ENCODE results near the gene RNF208.

RNF208 gene

DNA sequence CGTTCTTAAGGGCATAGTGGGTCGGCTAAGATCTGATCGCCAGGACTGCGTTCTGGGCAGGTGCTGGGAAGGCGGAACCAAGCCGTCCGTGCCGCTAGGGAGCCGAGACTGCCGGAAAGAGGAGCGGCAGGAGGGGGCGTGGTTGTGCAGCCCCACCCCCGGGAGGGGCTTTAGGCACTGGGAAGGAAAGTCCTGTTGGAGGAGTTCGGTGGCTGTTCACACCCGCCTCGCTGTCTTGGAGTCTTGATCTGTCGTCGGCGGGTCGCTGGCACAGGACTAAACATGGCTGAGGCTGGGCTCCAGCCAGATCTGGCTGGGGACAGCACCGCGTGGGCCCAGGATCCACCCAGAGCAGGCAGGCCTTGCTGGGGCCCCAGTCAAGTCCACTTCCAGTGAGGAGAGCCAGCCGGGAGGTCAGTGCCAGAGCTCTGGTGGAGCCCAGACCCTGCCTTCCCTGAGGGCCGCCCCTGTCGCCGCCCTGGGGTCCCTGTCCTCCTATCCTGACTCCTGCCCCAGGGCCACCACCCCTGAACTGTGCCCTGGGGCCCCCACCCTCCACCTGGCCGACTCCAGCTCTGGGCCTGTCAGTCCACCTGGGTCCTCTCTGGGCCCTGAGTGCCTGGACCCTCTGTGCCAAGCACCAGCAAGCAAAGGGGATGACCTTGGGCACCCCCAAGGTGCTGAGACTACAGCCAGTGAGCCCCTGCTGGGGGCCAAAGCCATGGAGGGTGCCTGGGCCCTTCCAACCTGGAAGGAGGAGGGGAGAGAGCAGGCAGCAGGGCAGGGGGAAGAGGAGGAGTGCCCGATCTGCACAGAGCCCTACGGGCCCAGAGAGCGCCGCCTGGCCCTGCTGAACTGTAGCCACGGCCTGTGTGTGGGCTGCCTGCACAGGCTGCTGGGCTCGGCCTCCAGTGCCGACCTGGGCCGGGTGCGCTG is 4.5 kb downstream of the RNF208 start:
- peak overlapping the region; percentile 79 for H3K9ac ChIP-seq (ENCODE audit: low read length)
- no peaks in the 10 kb centered on the region for H3K27me3 ChIP-seq (ENCODE audit: control insufficient read depth, insufficient read depth, low read length)
- peak overlapping the region; percentile 66 for H3K4me3 ChIP-seq (ENCODE audit: low read length)

DNA sequence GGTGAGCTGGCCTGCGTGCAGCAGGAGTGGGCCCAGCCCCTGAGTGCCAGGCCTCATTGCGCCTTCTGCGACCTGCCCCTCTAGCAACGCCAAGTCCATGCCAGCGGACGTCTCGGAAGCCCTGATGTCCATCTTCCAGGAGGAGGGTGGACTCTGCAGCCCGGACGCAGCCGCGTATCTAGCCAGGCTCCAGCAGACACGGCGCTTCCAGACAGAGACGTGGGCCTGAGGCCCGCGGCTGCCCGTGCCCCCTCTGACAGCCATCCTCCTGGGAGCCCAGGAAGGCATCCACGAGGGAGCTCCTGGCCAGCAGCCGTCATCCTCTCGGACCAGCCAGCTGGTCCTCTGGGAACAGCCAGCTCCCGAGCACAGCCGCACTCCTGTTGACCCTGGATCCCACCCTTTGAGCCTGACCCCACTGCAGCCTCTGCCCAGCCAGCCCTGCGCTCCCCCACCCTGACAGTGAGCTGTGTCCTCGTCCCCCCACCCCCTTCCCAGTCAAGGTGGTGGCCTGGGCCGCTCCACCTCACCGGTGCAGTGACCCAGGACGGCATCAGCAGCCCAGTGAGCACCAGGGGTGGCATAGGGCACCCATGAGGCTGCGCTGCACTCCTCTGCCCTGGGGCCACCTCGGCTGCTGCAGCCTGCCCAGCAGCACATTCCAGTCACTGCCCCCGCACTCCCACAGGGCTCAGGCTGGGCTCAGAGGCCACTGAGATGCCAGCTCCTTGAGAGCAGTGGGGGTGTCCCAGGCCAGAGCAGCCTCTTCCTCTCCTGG is 5.7 kb downstream of the RNF208 start:
- H3K4me1 ChIP-seq (ENCODE audit: control insufficient read depth, insufficient read depth, low read length), result peaks cover 30% of the 10 kb centered on the region
- no peak overlapping the region for H3K4me3 ChIP-seq (ENCODE audit: low read length)
- no peaks in the 10 kb centered on the region for H3K9me3 ChIP-seq (ENCODE audit: control insufficient read depth, low read length)
- H3K36me3 ChIP-seq (ENCODE audit: control insufficient read depth, insufficient read depth, low read length), result no peaks in the 10 kb centered on the region
- H3K27me3 ChIP-seq (ENCODE audit: control insufficient read depth, insufficient read depth, low read length), result no peaks in the 10 kb centered on the region
- peak overlapping the region; percentile 53 for H3K9ac ChIP-seq (ENCODE audit: low read length)

More for the DNA sequence above, 4.5 kb downstream of the RNF208 start:
- H3K36me3 ChIP-seq (ENCODE audit: control insufficient read depth, insufficient read depth, low read length), result no peaks in the 10 kb centered on the region
- peaks cover 30% of the 10 kb centered on the region for H3K4me1 ChIP-seq (ENCODE audit: control insufficient read depth, insufficient read depth, low read length)
- no peaks in the 10 kb centered on the region for H3K9me3 ChIP-seq (ENCODE audit: control insufficient read depth, low read length)

DNA sequence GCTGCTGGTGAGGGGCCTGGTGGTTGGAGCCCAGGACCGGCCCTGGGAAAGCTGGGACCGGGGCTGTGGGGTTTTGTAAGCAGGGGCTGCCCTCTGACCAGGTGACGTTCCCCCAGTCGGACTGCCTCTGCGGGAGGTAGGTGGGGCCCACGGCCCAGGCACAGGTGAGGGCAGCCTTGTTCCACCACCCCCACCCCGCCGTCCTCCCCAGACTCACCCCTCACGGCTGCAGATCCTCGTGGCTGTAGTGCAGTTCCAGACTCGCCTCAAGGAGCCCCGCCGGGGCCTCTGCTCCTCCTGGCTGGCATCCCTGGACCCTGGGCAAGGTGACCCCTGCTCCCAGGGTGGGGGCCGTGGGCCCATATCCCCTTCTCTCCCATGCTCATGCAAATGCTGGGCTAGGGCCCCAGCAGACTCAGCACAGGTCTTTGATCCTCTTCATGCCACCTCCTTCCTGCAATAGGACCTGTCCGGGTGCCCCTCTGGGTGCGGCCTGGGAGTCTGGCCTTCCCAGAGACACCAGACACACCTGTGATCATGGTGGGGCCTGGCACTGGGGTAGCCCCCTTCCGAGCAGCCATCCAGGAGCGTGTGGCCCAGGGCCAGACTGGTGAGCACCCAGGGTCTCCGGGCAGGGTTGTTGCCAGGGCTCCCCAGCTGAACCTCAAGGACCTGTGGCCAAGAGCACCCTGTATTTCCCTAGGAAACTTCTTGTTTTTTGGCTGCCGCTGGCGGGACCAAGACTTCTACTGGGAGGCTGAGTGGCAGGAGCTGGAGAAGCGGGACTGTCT is 6.6 kb downstream of the RNF208 start:
- no peak overlapping the region for H3K9ac ChIP-seq (ENCODE audit: low read length)
- H3K4me3 ChIP-seq (ENCODE audit: low read length), result no peak overlapping the region
- H3K36me3 ChIP-seq (ENCODE audit: control insufficient read depth, insufficient read depth, low read length), result no peaks in the 10 kb centered on the region
- H3K27me3 ChIP-seq (ENCODE audit: control insufficient read depth, insufficient read depth, low read length), result no peaks in the 10 kb centered on the region
- H3K4me1 ChIP-seq (ENCODE audit: control insufficient read depth, insufficient read depth, low read length), result peaks cover 27% of the 10 kb centered on the region
- H3K9me3 ChIP-seq (ENCODE audit: control insufficient read depth, low read length), result no peaks in the 10 kb centered on the region

DNA sequence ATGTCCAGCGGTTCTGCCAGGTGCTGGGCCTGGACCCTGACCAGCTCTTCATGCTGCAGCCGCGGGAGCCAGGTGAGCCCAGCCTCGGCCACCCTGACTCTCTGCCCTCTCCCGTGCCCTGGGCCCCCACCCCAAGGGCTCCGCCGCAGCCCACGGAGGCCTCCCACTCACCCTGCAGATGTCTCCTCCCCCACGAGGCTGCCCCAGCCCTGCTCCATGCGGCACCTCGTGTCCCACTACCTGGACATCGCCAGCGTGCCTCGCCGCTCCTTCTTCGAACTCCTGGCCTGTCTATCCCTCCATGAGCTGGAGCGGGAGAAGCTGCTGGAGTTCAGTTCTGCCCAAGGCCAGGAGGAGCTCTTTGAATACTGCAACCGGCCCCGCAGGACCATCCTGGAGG is 7.4 kb downstream of the RNF208 start:
- H3K9ac ChIP-seq (ENCODE audit: low read length), result no peak overlapping the region
- H3K4me3 ChIP-seq (ENCODE audit: low read length), result no peak overlapping the region
- H3K9me3 ChIP-seq (ENCODE audit: control insufficient read depth, low read length), result no peaks in the 10 kb centered on the region
- H3K36me3 ChIP-seq (ENCODE audit: control insufficient read depth, insufficient read depth, low read length), result no peaks in the 10 kb centered on the region
- no peaks in the 10 kb centered on the region for H3K27me3 ChIP-seq (ENCODE audit: control insufficient read depth, insufficient read depth, low read length)
- peaks cover 19% of the 10 kb centered on the region for H3K4me1 ChIP-seq (ENCODE audit: control insufficient read depth, insufficient read depth, low read length)

DNA sequence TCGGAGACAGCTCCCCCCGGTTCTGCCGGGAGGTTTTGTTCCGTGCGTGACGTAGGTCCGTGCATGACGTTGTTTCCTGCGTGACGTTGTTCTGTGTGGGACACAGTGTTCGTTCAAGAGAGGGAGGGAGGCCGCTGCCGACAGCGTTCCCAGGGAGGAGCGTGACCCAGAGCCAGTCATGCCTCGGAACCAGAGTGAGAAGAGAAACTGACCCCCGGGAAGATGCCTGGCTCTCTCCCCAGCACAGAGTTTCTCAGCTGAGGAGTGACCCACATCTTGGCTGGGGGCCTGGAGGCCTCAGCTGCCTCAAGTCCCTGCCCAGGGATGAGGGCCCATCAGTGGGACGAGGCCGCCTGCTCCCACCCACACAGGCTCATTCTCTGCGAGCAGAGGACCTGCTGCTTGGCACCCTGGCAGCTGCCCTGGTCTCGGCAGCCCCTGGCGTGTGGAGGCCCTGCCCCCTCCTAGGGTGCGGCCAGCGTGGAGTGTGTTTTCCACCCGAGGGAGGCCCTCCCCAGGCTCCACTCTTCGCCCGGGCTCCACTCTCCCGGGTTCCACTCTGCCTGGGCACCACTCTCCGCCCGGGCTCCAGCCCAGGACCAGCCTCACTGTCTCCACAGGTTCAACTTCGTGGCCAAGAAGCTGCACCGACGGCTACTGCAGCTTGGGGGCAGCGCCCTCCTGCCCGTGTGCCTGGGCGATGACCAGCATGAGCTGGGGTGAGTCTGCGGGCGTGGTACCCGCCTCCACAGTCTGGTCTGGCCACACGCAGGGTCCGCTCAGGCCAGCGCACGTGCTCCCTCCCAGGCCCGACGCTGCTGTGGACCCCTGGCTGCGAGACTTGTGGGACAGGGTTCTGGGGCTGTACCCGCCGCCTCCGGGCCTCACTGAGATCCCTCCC is 8.6 kb downstream of the RNF208 start:
- no peak overlapping the region for H3K4me3 ChIP-seq (ENCODE audit: low read length)
- H3K36me3 ChIP-seq (ENCODE audit: control insufficient read depth, insufficient read depth, low read length), result no peaks in the 10 kb centered on the region
- no peak overlapping the region for H3K9ac ChIP-seq (ENCODE audit: low read length)
- H3K9me3 ChIP-seq (ENCODE audit: control insufficient read depth, low read length), result no peaks in the 10 kb centered on the region
- H3K27me3 ChIP-seq (ENCODE audit: control insufficient read depth, insufficient read depth, low read length), result no peaks in the 10 kb centered on the region
- peaks cover 9% of the 10 kb centered on the region for H3K4me1 ChIP-seq (ENCODE audit: control insufficient read depth, insufficient read depth, low read length)

DNA sequence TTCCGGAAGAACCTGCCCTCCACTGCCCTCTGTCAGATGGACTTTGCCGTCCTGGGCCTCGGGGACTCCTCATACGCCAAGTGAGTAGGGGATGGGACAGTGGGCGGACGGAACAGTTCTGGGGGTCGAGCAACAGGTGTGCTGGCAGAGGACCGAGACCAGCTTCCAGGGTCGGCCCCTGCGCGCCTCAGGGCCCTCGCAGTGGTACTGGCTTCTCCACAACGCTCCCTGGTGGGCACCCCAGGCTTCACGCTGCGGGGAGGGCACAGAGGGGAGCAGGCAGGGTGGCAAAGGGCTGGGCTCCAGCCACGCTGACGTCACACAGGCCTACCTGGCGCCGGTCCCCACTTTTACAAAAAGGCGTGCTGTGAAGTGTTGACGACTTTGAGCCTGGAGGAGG is 9.5 kb downstream of the RNF208 start:
- Histone ChIP-seq H3K4me1 (ENCODE audit: control insufficient read depth, insufficient read depth, low read length) (peaks cover 7% of the 10 kb centered on the region), H3K36me3 (ENCODE audit: control insufficient read depth, insufficient read depth, low read length) (no peaks in the 10 kb centered on the region)

DNA sequence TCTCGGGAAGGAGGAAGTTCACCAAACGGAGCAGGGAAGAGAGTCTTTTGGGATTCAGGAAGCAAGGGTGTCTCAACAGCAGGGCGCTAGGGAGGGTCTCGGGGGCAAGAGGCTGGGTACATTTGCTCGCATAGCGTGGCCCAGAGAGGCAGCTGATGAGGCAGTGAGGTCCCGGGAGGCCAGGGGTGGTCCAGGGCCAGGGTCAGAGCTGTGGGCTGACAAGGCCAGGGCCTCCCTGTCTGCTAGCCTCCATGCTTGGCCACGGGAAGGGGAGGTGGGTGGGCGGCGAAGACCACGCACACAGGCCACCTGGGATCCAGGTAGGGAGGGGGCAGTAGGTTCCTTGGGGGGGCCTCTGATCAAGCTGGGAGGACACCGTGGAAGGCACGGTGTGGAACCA is 10.5 kb downstream of the RNF208 start:
- Histone ChIP-seq H3K4me1 (ENCODE audit: control insufficient read depth, insufficient read depth, low read length) (peaks cover 5% of the 10 kb centered on the region), H3K4me3 (ENCODE audit: low read length) (no peak overlapping the region), H3K9me3 (ENCODE audit: control insufficient read depth, low read length) (no peaks in the 10 kb centered on the region)

More for the DNA sequence above, 9.5 kb downstream of the RNF208 start:
- no peak overlapping the region for H3K9ac ChIP-seq (ENCODE audit: low read length)
- no peak overlapping the region for H3K4me3 ChIP-seq (ENCODE audit: low read length)
- H3K9me3 ChIP-seq (ENCODE audit: control insufficient read depth, low read length), result no peaks in the 10 kb centered on the region
- no peaks in the 10 kb centered on the region for H3K27me3 ChIP-seq (ENCODE audit: control insufficient read depth, insufficient read depth, low read length)

DNA sequence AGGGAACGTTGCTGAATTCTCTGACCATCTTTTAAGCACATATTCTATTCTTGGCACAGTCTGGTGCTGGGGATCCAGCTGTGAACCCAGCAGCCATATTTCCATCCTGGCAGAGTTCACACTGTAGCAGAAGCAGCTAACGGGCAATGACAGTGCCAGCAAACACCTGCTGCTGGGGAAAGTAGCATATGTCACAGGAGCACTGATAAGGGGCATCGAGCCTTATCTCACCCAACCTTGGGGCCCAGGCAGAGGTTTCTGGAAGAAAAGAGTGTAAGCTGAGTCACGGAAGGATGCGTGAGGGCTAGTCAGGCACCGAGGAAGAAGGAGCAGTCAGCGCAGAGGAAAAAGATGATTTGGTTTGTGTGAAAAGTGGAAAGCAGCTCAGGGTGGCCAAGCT is 15.4 kb downstream of the RNF208 start:
- Histone ChIP-seq H3K27me3 (ENCODE audit: control insufficient read depth, insufficient read depth, low read length) (no peaks in the 10 kb centered on the region), H3K9me3 (ENCODE audit: control insufficient read depth, low read length) (no peaks in the 10 kb centered on the region), H3K9ac (ENCODE audit: low read length) (peak overlapping the region; percentile 86), H3K4me1 (ENCODE audit: control insufficient read depth, insufficient read depth, low read length) (peaks cover 20% of the 10 kb centered on the region), H3K36me3 (ENCODE audit: control insufficient read depth, insufficient read depth, low read length) (no peaks in the 10 kb centered on the region), H3K4me3 (ENCODE audit: low read length) (no peak overlapping the region)

More for the DNA sequence above, 10.5 kb downstream of the RNF208 start:
- Histone ChIP-seq H3K36me3 (ENCODE audit: control insufficient read depth, insufficient read depth, low read length) (no peaks in the 10 kb centered on the region), H3K9ac (ENCODE audit: low read length) (no peak overlapping the region), H3K27me3 (ENCODE audit: control insufficient read depth, insufficient read depth, low read length) (no peaks in the 10 kb centered on the region)

DNA sequence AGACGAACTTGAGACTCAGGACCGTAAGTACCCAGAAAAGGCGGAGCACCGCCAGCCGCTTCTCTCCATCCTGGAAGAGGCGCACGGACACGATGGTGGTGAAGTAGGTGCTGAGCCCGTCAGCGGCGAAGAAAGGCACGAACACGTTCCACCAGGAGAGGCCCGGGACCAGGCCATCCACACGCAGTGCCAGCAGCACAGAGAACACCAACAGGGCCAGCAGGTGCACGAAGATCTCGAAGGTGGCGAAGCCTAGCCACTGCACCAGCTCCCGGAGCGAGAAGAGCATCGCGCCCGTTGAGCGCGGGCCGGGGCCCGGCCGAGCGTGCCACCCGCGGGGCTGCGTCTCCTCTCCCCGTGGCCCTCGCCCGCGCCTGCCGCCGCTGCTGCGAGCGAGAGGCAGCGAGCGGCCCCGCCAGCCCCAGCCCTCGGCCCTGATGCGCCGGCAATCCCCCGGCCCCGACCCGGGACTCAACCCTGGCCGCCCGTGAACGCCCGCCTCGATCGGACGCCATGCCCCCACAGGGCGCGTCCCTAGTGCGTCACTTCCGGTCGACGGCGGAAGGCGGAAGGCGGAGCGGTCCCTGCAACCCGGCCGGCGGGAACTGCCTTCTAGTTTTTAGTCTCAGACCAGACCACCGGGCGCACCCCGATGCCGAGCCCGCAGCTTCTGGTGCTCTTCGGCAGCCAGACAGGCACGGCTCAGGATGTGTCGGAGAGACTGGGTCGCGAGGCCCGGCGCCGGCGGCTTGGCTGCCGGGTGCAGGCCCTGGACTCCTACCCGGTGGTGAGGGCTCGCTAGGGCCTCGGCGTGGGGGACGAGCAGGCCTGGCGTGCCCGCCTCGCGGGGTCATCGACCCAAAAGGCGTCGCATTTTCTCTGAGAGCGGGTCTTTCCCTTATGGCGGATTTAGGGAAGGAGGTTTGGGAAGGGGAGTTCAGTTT is 16.6 kb downstream of the RNF208 start, which contains the start of the genes NDOR1 and TMEM203:
Gene NDOR1 (plus strand): TSS at position 575 of the 944 bp plus-strand sequence. CDS start 78 bp downstream, at position 653.
Gene TMEM203 (minus strand): TSS at position 523 of the 944 bp plus-strand sequence. CDS start 234 bp downstream, at position 289.
- H3K9ac ChIP-seq (ENCODE audit: low read length), result peak within 1 kb of the TSS; percentile 86
- peak within 1 kb of the TSS; percentile 86 for H3K4me3 ChIP-seq (ENCODE audit: low read length)
- H3K4me1 ChIP-seq (ENCODE audit: control insufficient read depth, insufficient read depth, low read length), result peaks cover 26% of the 10 kb centered on the region
- H3K9me3 ChIP-seq (ENCODE audit: control insufficient read depth, low read length), result no peaks in the 10 kb centered on the region
- H3K36me3 ChIP-seq (ENCODE audit: control insufficient read depth, insufficient read depth, low read length), result no peaks in the 10 kb centered on the region
- no peaks in the 10 kb centered on the region for H3K27me3 ChIP-seq (ENCODE audit: control insufficient read depth, insufficient read depth, low read length)

DNA sequence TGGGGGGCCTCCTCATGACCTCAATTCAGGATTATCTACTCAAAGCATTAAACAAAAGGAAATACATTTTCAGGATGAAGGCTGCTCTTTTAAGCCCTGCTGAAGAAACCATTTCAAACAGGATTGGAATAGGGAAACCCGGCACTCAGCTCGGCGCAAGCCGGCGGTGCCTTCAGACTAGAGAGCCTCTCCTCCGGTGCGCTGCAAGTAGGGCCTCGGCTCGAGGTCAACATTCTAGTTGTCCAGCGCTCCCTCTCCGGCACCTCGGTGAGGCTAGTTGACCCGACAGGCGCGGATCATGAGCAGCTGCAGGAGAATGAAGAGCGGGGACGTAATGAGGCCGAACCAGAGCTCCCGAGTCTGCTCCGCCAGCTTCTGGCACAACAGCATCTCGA is 17.3 kb downstream of the RNF208 start:
- H3K4me1 ChIP-seq (ENCODE audit: control insufficient read depth, insufficient read depth, low read length), result peaks cover 26% of the 10 kb centered on the region
- H3K27me3 ChIP-seq (ENCODE audit: control insufficient read depth, insufficient read depth, low read length), result no peaks in the 10 kb centered on the region
- peak overlapping the region; percentile 86 for H3K9ac ChIP-seq (ENCODE audit: low read length)
- no peaks in the 10 kb centered on the region for H3K36me3 ChIP-seq (ENCODE audit: control insufficient read depth, insufficient read depth, low read length)
- peak overlapping the region; percentile 86 for H3K4me3 ChIP-seq (ENCODE audit: low read length)
- no peaks in the 10 kb centered on the region for H3K9me3 ChIP-seq (ENCODE audit: control insufficient read depth, low read length)

Measured in mucosa of stomach (tissue), 1 donor.